DMS 273 (cell line): ENCODE data around the gene GMFB.

Source experiments
- DNase-seq: peaks from one replicate; lab custom pipeline; 2025; ENCODE audit not compliant: unreplicated experiment; lab: John Stamatoyannopoulos, UW

GMFB gene

DNA sequence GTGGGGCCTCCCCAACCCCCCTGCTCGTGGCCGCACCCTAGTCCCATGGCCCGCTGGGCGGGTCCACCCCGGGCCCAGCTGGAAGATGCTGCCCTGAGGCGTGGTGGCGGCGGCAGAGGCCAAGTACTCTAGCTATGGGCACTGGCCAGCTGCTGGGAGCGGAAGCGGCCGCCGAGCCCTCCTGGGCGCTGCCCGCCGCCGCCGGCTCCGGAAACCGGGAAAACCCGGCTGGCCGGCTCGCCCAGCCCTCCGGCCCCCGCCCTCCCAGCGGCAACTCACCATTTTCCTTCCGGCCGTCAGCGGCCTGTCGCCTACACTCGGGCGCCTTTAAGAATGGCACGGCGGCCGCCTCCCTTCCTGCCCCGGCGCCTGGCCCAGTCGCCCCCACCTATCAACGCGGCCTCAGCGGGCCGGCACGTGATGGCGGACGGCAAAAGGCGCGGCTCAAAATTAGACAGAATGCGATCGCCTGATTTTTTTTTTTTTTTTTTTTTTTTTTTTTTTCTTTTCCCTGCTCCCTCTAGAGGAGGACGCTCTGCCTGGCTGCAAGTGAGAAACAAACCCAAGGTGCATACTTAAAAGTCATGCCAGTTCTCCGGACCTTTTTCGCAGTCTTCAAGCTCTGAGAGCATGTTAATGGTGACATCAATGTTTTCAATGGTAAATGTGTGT, at the start of gene GMFB:
Gene GMFB, minus strand, starts transcription at position 335 of the 672 bp plus-strand sequence. Its CDS starts 53 bp downstream, at position 282.
- peak; percentile 95 for DNase-seq

DNA sequence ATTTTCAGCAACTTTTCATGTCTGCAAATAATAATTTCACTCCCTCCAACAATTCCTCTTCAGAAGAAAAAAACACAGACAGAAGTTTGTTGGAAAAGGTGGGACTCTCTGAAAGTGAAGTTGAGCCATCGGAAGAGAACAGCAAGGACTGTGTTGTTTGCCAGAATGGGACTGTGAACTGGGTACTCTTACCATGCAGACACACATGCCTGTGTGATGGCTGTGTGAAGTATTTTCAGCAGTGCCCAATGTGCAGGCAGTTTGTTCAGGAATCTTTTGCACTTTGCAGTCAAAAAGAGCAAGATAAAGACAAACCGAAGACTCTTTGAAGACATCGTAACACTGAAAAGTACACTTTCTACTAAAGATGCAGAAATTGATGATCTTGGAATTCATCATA, 49.3 kb upstream of the GMFB start:
- no peak for DNase-seq

DNA sequence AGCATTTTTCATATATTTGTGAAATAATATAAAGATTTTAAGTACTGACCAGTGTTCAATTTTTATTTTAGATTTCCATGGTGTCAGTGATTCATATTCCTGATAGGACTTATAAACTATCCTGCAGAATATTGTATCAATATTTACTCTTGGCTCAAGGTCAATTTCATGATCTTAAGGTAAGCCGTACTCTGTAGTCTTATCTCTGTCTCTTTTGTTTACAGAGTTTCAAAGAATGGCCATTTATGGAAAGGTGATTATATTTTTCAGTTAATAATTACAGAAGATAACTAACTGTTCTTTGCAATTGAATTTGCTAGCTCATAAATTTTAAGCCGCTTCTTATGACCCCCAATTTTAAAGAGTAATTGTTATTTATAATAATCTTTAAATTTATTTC, 48.9 kb upstream of the GMFB start:
- DNase-seq = no peak

DNA sequence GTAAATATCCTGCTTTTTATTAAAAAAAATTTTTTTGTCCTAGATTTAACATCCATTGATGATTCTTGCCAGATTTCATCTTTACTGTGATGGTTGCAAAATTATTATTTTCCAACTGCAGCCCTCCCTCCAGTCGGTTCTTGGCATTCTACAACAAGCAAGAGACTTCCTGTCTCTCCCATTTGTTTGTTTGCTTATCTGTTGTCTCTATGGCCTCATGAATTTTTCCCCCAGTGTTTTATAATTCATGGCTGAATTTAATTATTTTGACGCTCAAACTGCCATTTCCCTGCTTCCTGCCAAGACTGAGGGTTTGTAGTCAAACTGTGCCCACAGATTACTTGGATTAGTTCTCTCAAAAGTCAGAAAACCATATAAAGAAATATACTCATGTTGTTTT, 46.9 kb upstream of the GMFB start:
- no peak for DNase-seq

DNA sequence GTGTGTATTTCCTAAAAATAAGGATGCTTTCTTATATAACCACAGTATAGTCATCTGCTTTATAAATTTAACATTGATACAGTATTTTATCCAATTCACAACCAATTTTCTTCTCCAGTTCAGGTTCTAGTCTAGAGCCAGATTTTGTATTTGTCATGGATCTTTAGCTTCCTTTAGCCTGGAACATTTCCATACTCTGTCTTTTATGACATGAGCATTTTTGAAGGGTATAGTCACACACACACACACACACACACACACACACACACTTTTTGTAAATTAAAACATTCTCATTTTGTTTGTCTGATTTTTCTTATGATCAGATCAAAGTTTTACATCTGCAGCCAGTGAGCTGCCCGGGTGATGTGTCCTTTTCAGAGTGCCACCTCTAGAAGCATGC, 46.3 kb upstream of the GMFB start:
- DNase-seq = no peak

DNA sequence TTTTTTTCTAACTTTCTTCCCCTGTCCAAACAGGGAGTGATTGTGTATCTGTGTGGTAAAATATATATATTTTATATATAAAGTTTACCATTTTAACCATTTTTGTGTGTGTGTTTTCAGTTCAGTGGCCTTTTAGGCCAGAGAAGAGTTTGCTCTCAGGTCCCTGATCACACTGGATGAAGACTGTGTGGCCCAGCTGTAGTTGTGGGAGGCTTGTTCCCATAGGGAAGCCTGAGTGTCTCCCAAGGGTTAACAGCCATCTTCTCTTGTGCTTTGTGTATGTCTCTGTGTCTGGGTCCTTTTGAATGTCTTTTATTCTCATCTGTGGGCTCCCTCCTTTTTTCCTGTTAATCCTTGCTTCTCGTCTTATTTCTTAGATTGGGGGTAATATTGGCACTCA, 44.3 kb upstream of the GMFB start:
- no peak for DNase-seq

DNA sequence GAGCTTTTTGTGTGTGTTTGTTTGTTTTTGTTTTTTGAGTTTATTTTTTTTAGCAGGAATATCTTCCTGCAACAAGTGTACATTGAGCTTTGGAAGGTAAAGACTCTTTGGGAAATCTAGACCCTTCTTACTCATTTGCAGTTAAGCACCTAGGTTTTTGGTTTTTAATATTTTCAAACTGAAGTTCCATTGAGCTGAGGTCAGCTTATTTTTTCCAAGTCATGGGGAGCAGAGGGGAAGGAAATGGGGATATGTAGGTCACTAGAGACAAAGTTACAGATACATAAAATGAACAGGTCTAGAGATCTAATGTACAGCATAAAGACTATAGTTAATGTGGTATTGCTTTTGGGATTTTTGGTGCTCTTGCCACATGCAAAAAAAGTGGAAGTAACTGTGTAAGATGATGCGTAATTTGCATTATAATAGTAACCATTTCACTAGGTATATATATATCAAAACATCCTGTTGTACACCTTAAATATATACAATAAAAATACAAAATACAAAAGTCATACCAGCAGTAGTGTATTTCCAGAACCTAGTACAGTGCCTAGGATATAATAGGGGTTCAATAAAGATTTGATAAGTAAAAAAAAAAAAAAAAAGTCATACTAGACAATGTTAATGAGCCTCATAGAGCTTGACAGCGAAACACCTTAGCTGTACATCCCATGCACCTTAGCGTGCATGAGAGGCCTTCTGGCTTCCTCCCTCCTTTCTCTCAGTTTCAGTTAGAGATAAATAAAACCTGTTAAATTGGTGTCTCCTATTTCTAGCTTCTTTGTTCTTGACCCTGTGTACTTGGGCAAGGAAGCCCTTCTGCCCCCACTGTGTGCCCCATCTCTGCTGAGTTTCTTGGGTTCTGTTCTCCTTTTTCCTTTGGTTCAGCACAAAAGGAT, 43.6 kb upstream of the GMFB start:
- DNase-seq = no peak

DNA sequence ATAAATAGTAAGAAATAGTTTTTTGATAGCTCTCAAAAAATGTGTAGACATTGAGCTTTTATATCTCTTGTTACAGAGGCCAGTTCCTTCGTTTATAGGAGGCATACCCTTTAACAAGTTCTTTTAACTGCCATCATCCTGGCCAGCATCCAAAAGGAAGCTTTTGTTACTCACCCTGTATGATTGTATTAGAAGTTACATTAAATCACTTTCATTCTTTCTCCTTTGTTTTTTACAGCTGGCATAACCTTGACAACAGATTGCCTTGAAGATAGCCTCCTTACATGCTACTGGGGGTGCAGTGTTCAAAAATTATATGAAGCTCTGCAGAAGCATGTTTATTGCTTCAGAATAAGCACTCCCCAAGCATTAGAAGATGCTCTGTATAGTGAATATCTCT, 41.0 kb upstream of the GMFB start:
- no peak for DNase-seq

DNA sequence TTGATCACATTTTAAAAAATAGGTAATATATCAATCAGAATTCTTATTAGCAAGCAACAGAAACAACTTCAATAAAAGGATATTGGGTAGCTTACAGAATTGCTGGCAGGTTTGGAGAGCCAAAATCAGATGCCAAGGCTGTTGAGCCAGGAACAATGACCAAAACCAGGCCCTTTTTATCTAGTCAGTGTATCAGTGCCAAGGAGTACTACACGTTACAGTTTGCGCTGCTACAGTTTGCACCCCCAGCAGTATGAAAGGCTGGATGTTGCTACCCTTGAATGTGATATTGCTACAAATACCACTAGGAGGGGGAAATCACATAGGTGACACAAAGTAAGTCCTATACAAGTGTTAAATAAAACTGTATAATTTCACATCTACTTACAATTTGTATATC, 40.2 kb upstream of the GMFB start:
- no peak for DNase-seq

DNA sequence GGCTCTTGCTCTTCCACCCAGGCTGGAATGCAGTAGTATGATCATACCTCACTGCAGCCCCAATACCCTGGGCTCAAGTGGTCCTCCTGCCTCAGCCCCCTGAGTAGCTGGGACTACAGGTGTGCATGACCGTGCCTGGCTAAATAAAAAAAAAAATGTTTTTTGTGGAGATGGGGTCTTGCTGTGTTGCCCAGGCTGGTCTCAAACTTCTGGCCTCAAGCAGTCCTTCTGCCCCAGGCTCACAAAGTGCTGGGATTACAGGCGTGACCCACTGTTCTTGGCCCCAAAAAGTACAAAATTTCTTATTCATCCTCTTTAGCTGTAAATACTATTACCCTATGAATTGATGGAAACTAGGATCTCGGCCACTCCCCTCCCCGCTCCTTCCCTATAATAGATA, 35.6 kb upstream of the GMFB start:
- no peak for DNase-seq

DNA sequence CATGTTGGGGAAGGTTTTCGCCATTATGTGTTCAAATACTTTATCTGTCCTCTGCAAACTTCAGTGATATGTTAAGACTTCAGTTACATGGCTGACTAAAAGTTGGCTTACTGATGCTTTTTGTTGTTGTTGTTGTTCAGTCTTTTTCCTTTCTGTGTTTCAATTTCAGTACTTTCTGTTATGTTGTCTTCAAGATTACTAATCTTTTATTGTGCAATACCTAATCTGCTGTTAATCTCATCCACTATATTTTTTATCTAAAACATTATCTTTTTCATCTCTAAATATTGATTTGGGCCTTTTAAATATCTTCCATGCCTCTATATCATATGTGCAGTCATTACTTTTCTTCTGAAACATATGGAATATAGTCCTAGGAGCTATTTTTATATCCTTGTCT, 27.9 kb upstream of the GMFB start:
- no peak for DNase-seq

DNA sequence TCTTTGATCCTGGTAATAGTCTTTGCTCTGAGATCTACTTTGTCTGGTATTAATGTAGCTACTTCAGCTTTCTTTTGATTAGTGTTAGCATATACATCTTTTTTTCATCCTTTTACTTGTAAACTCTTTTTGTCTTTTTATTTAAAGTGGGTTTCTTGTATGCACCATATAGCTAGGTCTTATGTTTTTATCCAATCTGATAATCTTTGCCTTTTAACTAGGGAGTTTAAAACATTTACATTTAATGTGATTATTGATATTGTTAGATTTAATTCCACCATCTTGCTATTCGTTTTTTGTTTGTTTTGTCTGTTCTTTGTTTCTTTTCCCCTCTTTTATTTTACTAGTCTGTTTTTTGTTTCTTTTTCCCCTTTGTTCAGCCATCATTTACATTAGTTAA, 26.9 kb upstream of the GMFB start:
- no peak for DNase-seq

DNA sequence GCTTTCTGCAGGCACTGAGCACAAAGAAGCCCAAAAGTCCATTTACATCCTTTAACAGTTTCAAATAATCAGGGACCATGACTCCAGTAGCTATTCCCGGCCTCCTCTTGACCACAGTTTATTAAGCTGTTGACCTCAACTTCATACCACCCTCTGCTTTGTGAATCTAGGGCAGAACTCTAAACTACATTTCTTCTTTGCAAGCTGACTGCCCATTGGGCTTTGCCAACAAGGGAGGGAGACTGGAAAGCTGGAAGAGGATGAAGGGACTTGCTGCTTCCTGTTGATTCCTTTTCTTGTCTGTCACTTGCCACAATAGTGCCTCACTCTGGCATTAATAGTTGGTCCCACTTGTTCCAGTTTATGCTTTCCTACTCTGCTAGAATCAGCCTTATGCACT, 23.6 kb upstream of the GMFB start:
- no peak for DNase-seq

DNA sequence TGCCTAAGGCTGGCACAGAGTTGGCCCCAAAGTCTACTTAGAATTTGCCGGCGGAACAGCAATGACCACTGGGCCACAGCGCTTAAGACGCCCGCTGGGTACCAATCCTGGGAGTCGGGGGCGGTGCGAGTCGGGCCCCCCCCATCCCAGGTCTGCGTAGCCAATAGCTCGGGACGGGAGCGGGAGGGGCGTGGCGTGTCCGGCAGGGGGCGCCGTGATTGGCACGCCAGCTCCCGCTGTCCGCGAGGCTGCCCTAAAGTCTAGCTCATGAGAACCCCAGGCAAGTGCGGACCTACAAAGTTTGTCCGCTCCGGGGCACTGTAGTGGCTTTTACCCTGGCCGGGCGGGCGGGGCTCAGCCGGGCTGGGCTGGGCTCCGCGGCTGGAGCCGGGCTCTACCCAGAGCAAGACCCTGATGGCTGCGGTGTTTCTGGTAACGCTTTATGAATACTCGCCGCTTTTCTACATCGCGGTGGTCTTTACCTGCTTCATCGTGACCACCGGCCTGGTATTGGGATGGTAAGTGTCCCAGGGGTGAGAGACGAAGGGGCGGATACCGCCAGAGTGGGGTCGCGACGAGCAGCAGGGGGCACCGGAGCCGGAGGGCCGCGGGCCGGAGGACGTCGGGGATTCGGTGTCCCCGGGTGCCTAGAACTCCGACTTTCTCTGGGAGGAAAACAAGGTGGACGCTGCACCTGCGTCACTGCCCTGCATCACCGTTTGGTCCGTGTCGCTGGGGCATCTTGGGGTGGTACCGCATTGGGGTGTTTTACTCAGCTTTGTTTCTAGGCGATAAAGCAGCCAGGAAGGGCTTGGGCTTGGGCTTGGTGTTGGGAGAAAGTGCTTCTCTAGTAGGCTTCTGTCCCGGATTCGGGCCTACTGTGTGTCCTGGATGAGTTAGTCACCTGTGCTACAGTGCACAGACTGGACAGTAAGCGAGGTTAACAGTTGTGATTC, 21.0 kb upstream of the GMFB start, which contains the start of gene CGRRF1:
Gene CGRRF1, plus strand, starts transcription at position 361 of the 956 bp plus-strand sequence. Its CDS starts 54 bp downstream, at position 415.
- peak; percentile 99 for DNase-seq

DNA sequence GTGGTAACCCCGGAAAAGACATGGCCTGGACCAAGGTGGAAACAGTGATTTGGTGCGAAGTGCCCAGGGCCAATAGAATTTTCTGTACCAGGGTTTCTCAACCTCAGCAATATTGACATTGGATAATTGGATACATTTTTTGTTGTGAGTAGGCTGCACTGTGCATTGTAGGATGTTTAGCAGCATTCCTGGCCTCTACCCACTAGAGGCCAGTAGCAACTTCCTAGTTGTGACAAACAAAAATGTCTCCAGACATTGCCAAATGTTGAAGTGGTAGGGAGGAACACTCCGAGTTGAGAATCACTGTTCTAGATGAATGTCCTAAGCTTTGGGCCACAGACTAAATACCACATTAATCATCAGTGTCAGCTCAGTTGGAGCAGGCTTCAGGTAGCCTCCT, 14.7 kb upstream of the GMFB start:
- DNase-seq = peak; percentile 55

DNA sequence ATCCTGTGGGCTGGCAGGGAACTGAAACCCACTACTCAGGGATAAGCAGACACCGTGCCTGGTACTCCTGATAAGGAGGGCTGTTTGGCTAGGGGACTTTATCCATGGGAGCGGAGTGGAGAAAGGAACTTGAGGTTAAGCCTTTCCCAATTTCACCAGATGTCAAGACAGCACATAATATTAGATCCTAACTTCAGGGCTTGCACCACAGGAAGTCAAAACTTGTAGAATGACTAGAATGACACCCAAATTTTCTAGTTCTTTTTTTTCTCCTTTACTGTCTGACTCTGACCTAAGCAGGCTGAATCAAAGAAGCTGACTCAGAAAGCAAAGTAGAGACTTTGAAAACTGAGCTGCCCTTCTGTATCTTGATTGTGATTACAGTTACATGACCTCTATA, 13.8 kb upstream of the GMFB start:
- DNase-seq = no peak

DNA sequence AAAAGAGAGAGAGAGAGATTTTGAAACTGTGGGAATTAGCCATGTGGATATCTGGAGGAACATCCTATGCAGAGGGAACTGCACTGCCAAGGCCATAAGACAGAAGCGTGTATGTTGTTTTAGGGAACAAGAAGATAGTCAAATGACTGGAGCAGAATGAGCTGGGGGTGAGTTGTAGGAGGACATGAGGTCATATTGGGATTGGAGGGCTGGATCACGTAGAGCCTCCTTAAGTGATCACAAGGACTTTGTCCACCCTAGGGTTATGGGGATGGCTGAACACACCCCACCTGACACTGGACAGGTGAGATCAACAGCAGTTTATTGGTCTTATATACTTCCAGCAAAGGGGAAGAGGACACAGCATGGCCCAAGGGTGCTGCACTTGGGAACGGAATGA, 12.7 kb upstream of the GMFB start:
- DNase-seq = no peak

DNA sequence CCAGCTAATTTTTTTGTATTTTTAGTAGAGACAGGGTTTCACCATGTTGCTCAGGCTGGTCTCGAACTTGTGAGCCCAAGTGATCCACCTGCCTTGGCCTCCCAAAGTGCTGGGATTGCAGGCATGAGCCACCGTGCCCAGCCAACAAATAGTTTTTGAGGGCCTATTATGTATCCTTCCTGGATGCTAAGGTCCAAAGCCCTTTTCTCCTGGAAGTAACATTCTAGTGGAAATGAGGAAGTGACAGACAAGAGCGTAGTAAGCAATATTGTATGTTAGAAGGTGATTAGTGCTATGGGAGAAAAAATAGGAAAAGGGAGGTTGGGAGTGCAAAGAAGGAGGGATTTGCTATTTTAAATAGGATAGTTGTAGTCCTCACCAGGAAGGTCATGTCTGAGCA, 12.0 kb upstream of the GMFB start:
- DNase-seq = no peak

DNA sequence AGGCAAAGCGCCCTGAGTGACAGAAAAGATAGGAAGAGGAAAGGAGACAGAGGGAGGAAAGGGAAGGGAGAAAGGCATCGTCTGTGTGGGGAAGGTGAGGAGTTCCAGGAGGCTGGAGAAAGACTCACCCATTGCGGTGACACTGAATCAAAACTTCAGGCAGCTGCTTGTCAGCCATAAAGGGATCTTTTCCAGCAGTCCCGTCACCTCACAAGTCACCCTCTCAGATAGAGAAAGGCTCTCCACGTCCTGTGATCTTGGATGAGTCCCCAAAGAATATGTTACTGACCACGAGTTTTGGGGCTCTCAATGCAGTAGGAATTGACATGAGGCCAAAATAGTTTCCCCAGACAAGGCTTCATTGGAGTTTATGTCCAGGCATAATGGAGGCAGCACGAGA, 9.8 kb upstream of the GMFB start:
- no peak for DNase-seq

DNA sequence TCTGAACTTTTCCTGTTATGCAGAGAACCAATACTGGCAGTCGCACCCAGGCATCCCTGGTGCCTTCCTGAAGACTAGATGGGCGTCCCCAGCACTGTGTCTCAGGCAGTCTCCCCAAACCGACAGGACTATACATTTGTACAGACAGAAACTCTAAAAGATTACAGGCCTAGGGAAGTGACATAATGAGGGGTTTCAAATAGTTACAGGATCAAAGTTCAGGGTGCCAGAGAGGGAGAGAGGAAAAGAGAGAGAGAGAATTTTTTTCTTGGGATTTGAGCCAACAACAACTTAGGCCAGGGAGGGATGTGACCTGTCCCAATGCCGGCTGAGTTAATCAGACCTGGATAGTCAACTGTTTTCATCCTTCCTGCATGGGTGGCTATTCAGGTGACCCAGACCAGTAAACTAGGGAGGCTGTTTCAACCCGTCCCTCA, 9.3 kb upstream of the GMFB start:
- no peak for DNase-seq

DNA sequence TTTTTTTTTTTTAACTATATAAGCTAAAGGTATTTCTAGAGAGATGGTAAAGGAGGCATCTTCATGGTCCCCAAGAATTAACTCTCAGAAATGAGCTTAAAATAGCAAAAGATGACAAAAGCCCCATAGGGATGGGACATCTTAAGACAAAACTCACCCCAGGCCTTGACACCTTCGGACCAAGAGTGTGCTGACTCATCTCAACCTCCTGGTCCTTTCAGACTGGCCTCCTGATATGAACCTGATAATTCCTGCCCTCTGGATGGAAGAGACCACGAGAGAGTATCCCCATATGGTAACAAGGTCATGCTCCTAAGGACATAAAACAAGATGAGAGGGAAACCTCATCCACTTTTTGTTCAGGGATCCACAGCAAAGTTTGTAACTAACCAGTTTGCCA, 8.4 kb upstream of the GMFB start:
- DNase-seq = no peak
